K562 (cell line): ENCODE data around the gene DNAAF9. TPM values are rescaled to one million over a fixed set of nuclear protein-coding genes. Genes with fewer than 3 reads are reported as not detected.

Experiments
- ATAC-seq: fragments of 200-7000 bp; cut with Tn5 transposase; 3 replicates; pipeline ENCODE4 v1.9.1; 2020; ENCODE audit warnings: moderate library complexity
- BruUV-seq: library from RNA; stranded (reverse); fragments of 400-500 nt; replicated peaks from 2 replicates; lab custom pipeline; 2021; lab: Mats Ljungman, UMichigan
- CTCF ChIA-PET: fragments of 300-600 bp; formaldehyde crosslinking; extraction: SDS; loops from one replicate; lab custom pipeline; 2021; ENCODE audit warnings: low intra/inter-chr PET ratio; lab: Yijun Ruan, JAX
- POLR2A ChIA-PET: fragments of 300-600, 350-650 bp; sonication (Branson Sonifier 250); formaldehyde crosslinking; extraction: SDS; loops from one replicate; lab custom pipeline; 2021; ENCODE audit warnings: antibody characterized with exemption, inconsistent platforms; lab: Yijun Ruan, JAX
- DNase-seq, 4 experiments: peaks; one replicate each; pipeline versions ENCODE4 v3.0.0 to v3.0.0-alpha.2; 2011 to 2018; ENCODE audit warnings: low spot score in 3 of 4, mixed read lengths in 3 of 4; ENCODE audit errors: extremely low read depth in 1 of 4
- FAIRE-seq: peaks from 2 replicates; lab custom pipeline; 2011; peaks lifted over from hg19 to GRCh38; lab: Jason Lieb, UNC
- H2AFZ ChIP-seq: 2 replicates; pipeline ENCODE4 v1.6.0; 2011; ENCODE audit warnings: low read depth, low read length, control low read depth, inconsistent platforms
- H3K27ac ChIP-seq: fragments of 200-600 bp; 3 replicates; pipeline ENCODE4 v1.8.0; 2011; ENCODE audit warnings: low read depth, mild to moderate bottlenecking, control low read depth, inconsistent platforms, low read length, moderate library complexity, mixed read lengths; ENCODE audit errors: extremely low read depth
- H3K27me3 ChIP-seq, 2 experiments: fragments of 300-600 bp in 1 of 2; 2 replicates in 1 of 2; 3 replicates in 1 of 2; pipeline versions ENCODE4 v1.6.0 to v1.8.0; 2011; ENCODE audit warnings: inconsistent platforms in 2 of 2, low read length in 2 of 2, mild to moderate bottlenecking in 1 of 2, mixed read lengths in 1 of 2, moderate library complexity in 1 of 2; ENCODE audit not compliant: control insufficient read depth in 2 of 2, insufficient read depth in 2 of 2
- H3K36me3 ChIP-seq: fragments of 300-600 bp; 3 replicates; pipeline ENCODE4 v1.8.0; 2011; ENCODE audit warnings: mild to moderate bottlenecking, low read length, inconsistent platforms; ENCODE audit not compliant: control insufficient read depth, insufficient read depth
- H3K4me1 ChIP-seq, 2 experiments: fragments of 200-600 bp in 1 of 2; replicated peaks in 1 of 2; 2 replicates in 1 of 2; 3 replicates in 1 of 2; pipeline versions ENCODE4 v1.5.1 to v1.8.0; 2011; ENCODE audit warnings: inconsistent platforms in 2 of 2, low read length in 2 of 2, mild to moderate bottlenecking in 1 of 2, mixed read lengths in 1 of 2, moderate library complexity in 1 of 2; ENCODE audit not compliant: control insufficient read depth in 2 of 2, insufficient read depth in 2 of 2
- H3K4me2 ChIP-seq: 2 replicates; pipeline ENCODE4 v1.6.1; 2011; ENCODE audit warnings: low read length, control low read depth, inconsistent platforms, mixed read lengths; ENCODE audit not compliant: insufficient read depth
- H3K4me3 ChIP-seq: fragments of 200-600 bp; sonication (generic), shearing (Covaris generic); 2 replicates; pipeline ENCODE4 v1.5.1; 2016; ENCODE audit warnings: control low read depth, inconsistent platforms
- H3K79me2 ChIP-seq: fragments of 200-600 bp; 3 replicates; pipeline ENCODE4 v1.8.0; 2011; ENCODE audit warnings: low read length, inconsistent platforms; ENCODE audit not compliant: control insufficient read depth, insufficient read depth
- H3K9ac ChIP-seq, 2 experiments: 2 replicates each; pipeline versions ENCODE4 v1.6.0 to v1.6.1; 2011; ENCODE audit warnings: low read depth in 2 of 2, low read length in 2 of 2, control low read depth in 1 of 2, inconsistent platforms in 1 of 2, mild to moderate bottlenecking in 1 of 2, mixed read lengths in 1 of 2; ENCODE audit not compliant: insufficient read depth in 1 of 2
- H3K9me1 ChIP-seq: one replicate; pipeline ENCODE4 v1.6.0; 2011; ENCODE audit warnings: inconsistent platforms, mild to moderate bottlenecking, low read length, moderate library complexity; ENCODE audit not compliant: control insufficient read depth, insufficient read depth
- H3K9me3 ChIP-seq: replicated peaks from 2 replicates; pipeline ENCODE4 v1.5.1; 2011; ENCODE audit warnings: low read depth, low read length, inconsistent platforms; ENCODE audit not compliant: control insufficient read depth, insufficient read depth
- H4K20me1 ChIP-seq: replicated peaks from 2 replicates; pipeline ENCODE4 v1.6.1; 2011; ENCODE audit warnings: low read length, inconsistent platforms, mixed read lengths; ENCODE audit not compliant: control insufficient read depth, insufficient read depth
- ARID1B ChIP-seq: fragments of 450-650 bp; IDR thresholded peaks from 2 replicates; pipeline ENCODE4 v1.6.1; 2016; ENCODE audit warnings: antibody characterized with exemption, mild to moderate bottlenecking, inconsistent platforms
- FOSL1 ChIP-seq: fragments of 200-800 bp; sonication (Bioruptor generic); conservative IDR thresholded peaks from 2 replicates; pipeline ENCODE4 v1.6.1; 2016; ENCODE audit warnings: missing genetic modification characterization, missing compliant biosample characterization
- KHSRP ChIP-seq: fragments of 450-650 bp; IDR thresholded peaks from 2 replicates; pipeline ENCODE4 v1.6.1; 2017
- NONO ChIP-seq, 2 experiments: fragments of 200-400 bp in 1 of 2; fragments of 450-650 bp in 1 of 2; formaldehyde crosslinking in 1 of 2; IDR thresholded peaks; 2 replicates each; pipeline ENCODE4 v1.6.1; 2017; ENCODE audit warnings: low read depth in 2 of 2, mild to moderate bottlenecking in 2 of 2, moderate library complexity in 2 of 2, low read length in 1 of 2
- RBM14 ChIP-seq: fragments of 200-400 bp; formaldehyde crosslinking; IDR thresholded peaks from 2 replicates; pipeline ENCODE4 v1.6.1; 2018; ENCODE audit warnings: low read depth, mild to moderate bottlenecking, low read length, moderate library complexity, borderline replicate concordance; ENCODE audit not compliant: insufficient read depth
- ZNF184 ChIP-seq: sonication (generic); formaldehyde crosslinking; IDR thresholded peaks from 2 replicates; pipeline ENCODE4 v1.5.0; 2020; ENCODE audit warnings: missing genetic modification reagents
- WGBS: fragments of 100-300 bp; shearing (Covaris generic); methylation state at CpG from one replicate; pipeline ENCODE4 v1.1.6; 2016; ENCODE audit warnings: low coverage, mixed read lengths; ENCODE audit not compliant: insufficient coverage; ENCODE audit errors: missing lambda C conversion rate; 5-methylcytosine and 5-hydroxymethylcytosine counted together
- in situ Hi-C: fragments of 300-500 bp; cut with MboI; formaldehyde crosslinking; loops from 4 replicates; pipeline ENCODE4 v1.15.0; 2018; ENCODE audit warnings: inconsistent platforms, mixed read lengths
- intact Hi-C: fragments of 100-400 bp; cut with micrococcal nuclease; formaldehyde crosslinking; loops from 2 replicates; pipeline ENCODE4 v1.14.2; 2022
- polyA plus RNA-seq, 8 experiments: library from polyadenylated mRNA; depleted of rRNA in 4 of 8; stranded (reverse) in 5 of 8; unstranded in 3 of 8; fragments of >200 nt; fragmentation: Nextera tagmentation in 2 of 8; fragmentation: Illumina TruSeq in 1 of 8; extraction: Ambion mirVana in 2 of 8; extraction: Trizol in 1 of 8; gene quantifications; 2 replicates each; pipeline versions ENCODE4 v1.2.1 to v1.2.3, GENCODE V29; 2011 to 2014; ENCODE audit warnings: inconsistent platforms in 1 of 8, missing spikeins in 1 of 8
- total RNA-seq, 7 experiments: library from RNA; depleted of rRNA in 6 of 7; stranded (reverse); fragments of >200 nt in 6 of 7; fragmentation: Illumina TruSeq in 2 of 7; extraction: Trizol in 2 of 7; gene quantifications; 2 replicates each; pipeline versions ENCODE4 v1.2.1 to v1.2.3, GENCODE V29; 2011 to 2021; ENCODE audit warnings: low replicate concordance in 1 of 7
- TF ChIP-seq, protein P1 (sequence below): sonication (generic); IDR thresholded peaks from 2 replicates; pipeline ENCODE4 v1.6.1; 2016

Gene DNAAF9
- total and polyA plus RNA-seq, 9 of the 15 experiments (the other 6 are each of a cell fraction or from before 2014, with no cell fraction given): 0.42 to 2.9 (median 1.9) TPM

DNA sequence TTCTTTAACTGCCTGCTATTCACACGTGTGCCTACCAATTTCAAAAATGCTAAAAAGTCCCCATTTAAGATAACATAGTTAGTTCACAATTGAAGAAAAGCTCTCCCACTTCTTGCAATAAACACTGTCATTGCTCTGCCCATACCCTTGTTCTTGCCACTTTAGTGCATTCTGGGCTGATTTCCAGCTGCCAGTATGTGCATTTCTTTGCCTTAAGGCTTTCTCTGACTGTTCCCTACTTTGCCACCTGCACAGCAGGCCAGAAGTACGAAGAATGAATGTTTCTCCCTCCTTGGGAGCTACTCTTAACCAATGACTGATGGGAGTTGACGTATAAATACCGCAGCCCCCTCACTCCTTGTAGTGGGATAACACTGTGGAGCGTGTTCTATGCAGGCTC, 47.4 kb upstream of the DNAAF9 start:
- Histone ChIP-seq H3K36me3 (no peaks in the 10 kb centered on the region), H2AFZ (0 out of 2 replicates have a peak overlapping the region, but pooled peaks have one; percentile 4), H4K20me1 (no peaks in the 10 kb centered on the region), H3K9me3 (no peaks in the 10 kb centered on the region), H3K4me2 (no peak overlapping the region), H3K9ac (no peak overlapping the region), H3K4me3 (no peak overlapping the region), H3K4me1 (peaks cover 0 to 5% of the 10 kb centered on the region in 2 experiments; a peak in 1 of 5 replicates), H3K9me1 (no peaks in the 10 kb centered on the region), H3K27ac (no peak overlapping the region), H3K79me2 (no peaks in the 10 kb centered on the region), H3K27me3 (no peaks in the 10 kb centered on the region)
- intact Hi-C loops (no loop called here), in situ Hi-C loops (no loop called here)
- no peak for DNase-seq
- ChIA-PET POLR2A (interaction anchor here (0.7 to 1.5 kb wide), 3 partner anchors 8 to 54 kb away, joined by 3 to 5 read pairs (median 4); partner anchors contain the start of gene ATRN), CTCF (no interaction called here)
- ATAC-seq: no peak
- TF ChIP-seq RBM14 (no peak), ZNF184 (CRISPR knock-in tag) (no peak), NONO (IDR thresholded peaks at IDR 0.05; ENCODE audit: low read depth in 2 of 2, low read length in 1 of 2) (no peak), KHSRP (no peak)
- BruUV-seq: no TSS peak
- WGBS: 27% methylated on average over 5 of the region's 5 CpGs
- no peak for FAIRE-seq

DNA sequence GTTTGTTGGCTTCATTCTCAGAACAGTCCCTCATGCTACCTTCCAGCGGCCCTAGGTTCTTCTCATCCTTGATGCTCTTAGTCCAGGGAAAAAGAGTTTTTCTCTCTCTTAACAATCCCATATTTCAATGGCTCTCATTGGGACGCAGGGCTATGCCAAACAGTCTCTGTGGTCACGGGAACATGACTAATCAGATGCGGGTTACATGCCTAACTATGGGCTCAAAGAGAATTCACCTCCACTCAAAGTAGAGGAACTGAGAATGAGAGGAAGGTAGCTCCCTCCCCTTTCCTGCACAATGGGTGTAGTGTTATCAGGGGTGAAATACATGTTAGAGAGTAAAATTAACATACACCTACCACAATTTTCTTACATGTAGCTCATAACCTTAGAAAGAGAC, 45.2 kb upstream of the DNAAF9 start:
- intact Hi-C loops: no loop called here
- ChIA-PET POLR2A (interaction anchor here (1.0 kb wide), 2 partner anchors 10 to 11 kb away, joined by 3 read pairs; no protein-coding TSS in a partner anchor), CTCF (no interaction called here)
- H3K27ac ChIP-seq: no peak overlapping the region
- FAIRE-seq: no peak
- no peaks in the 10 kb centered on the region for H3K79me2 ChIP-seq
- H3K36me3 ChIP-seq: no peaks in the 10 kb centered on the region
- H3K4me2 ChIP-seq: peak overlapping the region; percentile 0; the same call in 1 of the 2 replicates
- DNase-seq: no peak
- H3K9ac ChIP-seq: no peak overlapping the region
- peak overlapping the region; percentile 54 for H2AFZ ChIP-seq
- no peaks in the 10 kb centered on the region for H4K20me1 ChIP-seq
- TF ChIP-seq, protein P1, sequence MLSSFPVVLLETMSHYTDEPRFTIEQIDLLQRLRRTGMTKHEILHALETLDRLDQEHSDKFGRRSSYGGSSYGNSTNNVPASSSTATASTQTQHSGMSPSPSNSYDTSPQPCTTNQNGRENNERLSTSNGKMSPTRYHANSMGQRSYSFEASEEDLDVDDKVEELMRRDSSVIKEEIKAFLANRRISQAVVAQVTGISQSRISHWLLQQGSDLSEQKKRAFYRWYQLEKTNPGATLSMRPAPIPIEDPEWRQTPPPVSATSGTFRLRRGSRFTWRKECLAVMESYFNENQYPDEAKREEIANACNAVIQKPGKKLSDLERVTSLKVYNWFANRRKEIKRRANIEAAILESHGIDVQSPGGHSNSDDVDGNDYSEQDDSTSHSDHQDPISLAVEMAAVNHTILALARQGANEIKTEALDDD: peak; percentile 60
- TF ChIP-seq FOSL1 (tag): peak; percentile 70
- no peak for TF ChIP-seq ARID1B
- no peaks in the 10 kb centered on the region for H3K27me3 ChIP-seq
- H3K9me1 ChIP-seq: no peaks in the 10 kb centered on the region
- WGBS: 9% methylated on average over 4 of the region's 4 CpGs
- no TSS peak for BruUV-seq
- no peak overlapping the region for H3K4me3 ChIP-seq
- H3K4me1 ChIP-seq: peaks cover 0 to 6% of the 10 kb centered on the region in 2 experiments; a peak in 2 of 5 replicates
- H3K9me3 ChIP-seq: no peaks in the 10 kb centered on the region
- in situ Hi-C loops: no loop called here
- peak; percentile 44; the same call in 2 of the 3 replicates for ATAC-seq
